NT2/D1 (cell line): ENCODE measurements around the gene ADGRG3.

ENCODE experiments used
- DNase-seq: peaks from one replicate; pipeline ENCODE4 v3.0.0-alpha.2; 2011; ENCODE audit warnings: low read depth, low spot score
- H3K27me3 ChIP-seq: 2 replicates; pipeline ENCODE4 v1.6.0; 2011; ENCODE audit warnings: mild to moderate bottlenecking; ENCODE audit not compliant: insufficient read length, insufficient read depth
- H3K36me3 ChIP-seq: 2 replicates; pipeline ENCODE4 v1.6.1; 2011; ENCODE audit warnings: mild to moderate bottlenecking, low read length, mixed read lengths; ENCODE audit not compliant: insufficient read depth, insufficient read length
- H3K4me1 ChIP-seq: 2 replicates; pipeline ENCODE4 v1.5.1; 2011; ENCODE audit not compliant: insufficient read depth, insufficient read length
- H3K4me3 ChIP-seq: 2 replicates; pipeline ENCODE4 v1.5.1; 2011; ENCODE audit warnings: low read depth; ENCODE audit not compliant: insufficient read length
- H3K9ac ChIP-seq: 2 replicates; pipeline ENCODE4 v1.6.0; 2011; ENCODE audit warnings: low read depth; ENCODE audit not compliant: insufficient read length
- H3K9me3 ChIP-seq: 2 replicates; pipeline ENCODE4 v1.5.1; 2011; ENCODE audit warnings: mild to moderate bottlenecking, low read length; ENCODE audit not compliant: insufficient read depth
- SUZ12 ChIP-seq: IDR thresholded peaks from 2 replicates; pipeline ENCODE4 v1.6.1; 2011; ENCODE audit not compliant: insufficient read length, insufficient read depth; ENCODE audit errors: extremely low read depth
- YY1 ChIP-seq: IDR thresholded peaks from 2 replicates; pipeline ENCODE4 v1.6.1; 2011; ENCODE audit not compliant: insufficient read length, insufficient read depth
- ZNF274 ChIP-seq: IDR thresholded peaks from 2 replicates; pipeline ENCODE4 v1.6.1; 2011; ENCODE audit warnings: mild to moderate bottlenecking, low read depth, low read length

Gene ADGRG3

DNA sequence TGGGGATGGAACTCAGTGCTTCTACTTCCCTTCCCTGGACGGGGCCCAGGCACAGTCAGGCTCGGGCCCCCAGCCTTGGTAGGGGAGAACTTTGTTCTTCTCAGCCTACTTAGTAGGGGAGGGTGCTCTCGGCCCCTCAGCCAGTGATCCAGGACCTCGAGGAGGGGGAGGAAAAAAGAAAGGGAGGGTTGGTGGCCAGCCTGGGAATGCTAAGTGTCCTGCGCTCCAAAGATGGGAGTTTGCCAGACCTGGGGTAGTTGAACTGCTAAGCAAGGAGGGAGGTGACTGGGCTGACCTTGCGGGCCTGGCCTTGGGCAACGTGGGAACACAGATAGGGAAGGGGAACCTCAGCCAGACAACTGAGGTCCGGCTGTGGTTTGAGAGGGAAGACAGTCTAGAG lies 27.5 kb upstream of the ADGRG3 start:
- peaks cover 5% of the 10 kb centered on the region for H3K36me3 ChIP-seq
- no peaks in the 10 kb centered on the region for H3K27me3 ChIP-seq
- H3K9ac ChIP-seq = no peak overlapping the region
- H3K4me3 ChIP-seq = no peak overlapping the region
- peaks cover 19% of the 10 kb centered on the region for H3K4me1 ChIP-seq
- DNase-seq = no peak
- no peaks in the 10 kb centered on the region for H3K9me3 ChIP-seq
- no peak for TF ChIP-seq ZNF274
- no peak for TF ChIP-seq SUZ12
- TF ChIP-seq YY1 = no peak

DNA sequence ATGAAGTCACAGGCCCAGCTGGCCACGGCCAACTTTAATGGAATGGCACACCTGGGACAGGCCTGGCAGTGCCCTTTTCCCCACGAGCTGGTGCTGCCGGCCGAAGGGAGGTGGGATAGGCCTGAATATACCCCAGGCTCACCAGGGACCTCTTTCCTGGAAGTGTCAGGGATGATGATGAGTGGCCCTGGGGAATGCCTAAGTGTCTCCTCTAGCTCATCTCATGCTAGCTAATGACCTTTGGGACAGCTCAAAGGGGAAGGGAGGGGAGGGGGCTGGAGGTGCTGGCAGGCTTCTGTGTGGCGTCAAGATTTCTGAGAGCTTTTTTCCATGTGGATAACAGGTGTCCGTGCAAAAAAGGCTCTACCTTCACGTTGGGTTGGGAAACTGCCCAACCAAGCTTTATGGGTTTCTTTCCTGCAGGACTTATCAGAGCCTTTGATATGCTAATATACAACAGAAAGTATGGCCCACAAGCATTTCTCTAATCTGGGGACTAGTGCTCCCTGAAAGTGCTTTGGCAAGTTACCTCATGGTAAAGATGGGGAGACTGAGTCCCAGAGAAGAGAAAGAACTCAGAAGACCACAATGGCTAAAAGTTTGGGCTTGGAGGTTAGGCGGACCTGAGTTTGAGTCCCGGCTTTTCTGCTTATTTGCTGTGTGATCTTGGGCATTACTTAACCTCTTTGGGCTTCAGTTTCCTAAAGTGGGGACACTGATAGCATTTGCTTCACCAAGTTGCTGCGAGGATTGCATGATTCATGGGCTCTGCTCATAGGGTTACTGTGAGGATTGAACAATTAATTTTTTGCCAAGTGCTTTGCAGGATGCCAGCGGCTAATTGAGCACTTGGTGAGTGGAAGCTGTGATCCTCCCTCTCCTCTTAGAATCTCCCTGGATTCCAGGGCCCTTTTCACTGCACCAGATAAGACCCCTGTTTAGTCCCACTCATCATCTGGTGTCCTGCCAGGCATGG lies 25.7 kb upstream of the ADGRG3 start:
- TF ChIP-seq SUZ12 (no peak), YY1 (no peak)

DNA sequence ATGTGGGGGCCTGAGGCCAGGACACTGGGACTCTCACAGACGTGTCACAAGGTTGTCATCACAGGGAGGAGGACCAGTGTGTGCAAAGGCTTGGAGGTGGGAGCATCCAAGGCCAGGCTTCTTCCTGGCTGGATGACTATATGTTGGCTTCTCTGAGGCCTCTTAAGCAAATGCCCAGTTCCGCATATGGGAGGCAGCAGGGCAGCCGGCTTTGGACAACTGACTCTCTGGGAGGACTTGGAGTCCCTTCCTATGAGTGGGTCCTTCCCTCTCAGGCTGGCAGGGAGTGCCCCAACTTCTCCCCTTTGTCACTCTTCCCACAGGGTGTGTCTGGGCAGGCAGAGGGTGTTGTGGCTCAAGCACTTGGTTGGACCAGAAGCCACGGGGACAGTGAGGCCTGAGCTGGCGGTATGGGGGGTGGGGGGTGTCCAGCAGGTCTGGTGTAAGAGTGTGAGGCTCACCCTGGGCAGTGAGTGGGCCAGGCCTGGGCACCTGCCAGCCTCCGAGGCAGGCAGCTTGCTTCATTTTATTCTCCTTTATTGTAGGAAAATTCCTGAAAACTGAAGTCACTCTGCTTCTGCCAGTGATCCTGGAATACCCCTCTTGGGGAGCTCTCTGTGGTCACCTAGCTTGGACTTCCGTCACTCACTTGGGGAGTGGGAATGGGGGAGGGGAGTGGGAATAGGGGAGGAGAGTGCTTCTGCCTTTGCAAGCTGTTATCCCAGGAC lies 24.8 kb upstream of the ADGRG3 start:
- Histone ChIP-seq H3K4me1 (peaks cover 5% of the 10 kb centered on the region), H3K4me3 (no peak overlapping the region), H3K9me3 (no peaks in the 10 kb centered on the region), H3K9ac (no peak overlapping the region), H3K27me3 (no peaks in the 10 kb centered on the region), H3K36me3 (peaks cover 5% of the 10 kb centered on the region)
- DNase-seq = no peak
- TF ChIP-seq YY1 (no peak), SUZ12 (no peak), ZNF274 (no peak)

More for the DNA sequence above, 25.7 kb upstream of the ADGRG3 start:
- H3K9me3 ChIP-seq = no peaks in the 10 kb centered on the region
- DNase-seq = no peak
- H3K4me1 ChIP-seq = peaks cover 12% of the 10 kb centered on the region
- peaks cover 5% of the 10 kb centered on the region for H3K36me3 ChIP-seq
- H3K9ac ChIP-seq = no peak overlapping the region
- H3K4me3 ChIP-seq = no peak overlapping the region
- no peaks in the 10 kb centered on the region for H3K27me3 ChIP-seq

GRCh38 chr16:57643910-57644309 lies 24.2 kb upstream of the ADGRG3 start:
- TF ChIP-seq YY1 (no peak), SUZ12 (no peak), ZNF274 (no peak)
- no peaks in the 10 kb centered on the region for H3K27me3 ChIP-seq
- H3K4me1 ChIP-seq = peaks cover 5% of the 10 kb centered on the region
- DNase-seq = no peak
- peaks cover 5% of the 10 kb centered on the region for H3K36me3 ChIP-seq
- no peak overlapping the region for H3K4me3 ChIP-seq
- no peak overlapping the region for H3K9ac ChIP-seq
- no peaks in the 10 kb centered on the region for H3K9me3 ChIP-seq

GRCh38 chr16:57644383-57645014 lies 23.6 kb upstream of the ADGRG3 start:
- no peak for DNase-seq
- Histone ChIP-seq H3K9me3 (no peaks in the 10 kb centered on the region), H3K4me1 (peaks cover 5% of the 10 kb centered on the region), H3K9ac (no peak overlapping the region), H3K36me3 (peaks cover 5% of the 10 kb centered on the region), H3K4me3 (no peak overlapping the region), H3K27me3 (no peaks in the 10 kb centered on the region)
- no peak for TF ChIP-seq SUZ12
- TF ChIP-seq YY1 = no peak
- TF ChIP-seq ZNF274 = no peak

DNA sequence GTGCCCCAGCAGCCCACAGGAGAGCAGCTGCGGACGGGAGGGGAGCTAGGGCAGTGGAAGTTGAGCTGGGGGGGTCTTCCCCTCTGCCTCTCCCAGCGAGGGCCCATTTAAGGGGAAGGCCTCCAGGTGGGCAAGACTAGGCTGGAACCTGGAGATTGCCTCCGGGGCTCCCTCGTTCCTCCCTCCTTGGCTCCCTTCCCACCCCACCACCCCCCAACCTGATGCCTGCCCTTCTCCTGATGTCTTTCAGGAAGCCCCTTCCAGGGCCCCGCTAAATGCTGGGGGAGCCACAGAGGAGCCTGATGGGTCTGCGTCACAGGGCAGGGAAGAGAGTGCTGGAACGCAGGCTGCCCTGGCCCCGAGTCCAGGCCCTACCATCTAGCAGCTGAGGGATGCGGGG lies 22.9 kb upstream of the ADGRG3 start:
- H3K4me3 ChIP-seq = no peak overlapping the region
- no peak overlapping the region for H3K9ac ChIP-seq
- H3K27me3 ChIP-seq = no peaks in the 10 kb centered on the region
- peaks cover 5% of the 10 kb centered on the region for H3K36me3 ChIP-seq
- no peak for DNase-seq
- peaks cover 5% of the 10 kb centered on the region for H3K4me1 ChIP-seq
- TF ChIP-seq SUZ12 (no peak), ZNF274 (no peak), YY1 (no peak)
- H3K9me3 ChIP-seq = no peaks in the 10 kb centered on the region
